Measurements from ENCODE around the gene AGBL4.

- TF ChIP-seq TCF4 (CRISPR knock-in tag; IDR thresholded peaks at IDR 0.05; ENCODE audit: borderline replicate concordance) (no peak), ZNF565 (CRISPR knock-in tag; conservative IDR thresholded peaks at IDR 0.05; ENCODE audit: low read depth) (no peak), TOX (CRISPR knock-in tag; IDR thresholded peaks at IDR 0.05; ENCODE audit: borderline replicate concordance) (no peak), TSHZ2 (CRISPR knock-in tag; IDR thresholded peaks at IDR 0.05) (no peak), PATZ1 (CRISPR knock-in tag; IDR thresholded peaks at IDR 0.05; ENCODE audit: borderline replicate concordance) (no peak), RARB (CRISPR knock-in tag; IDR thresholded peaks at IDR 0.05) (no peak), ZFP30 (CRISPR knock-in tag; IDR thresholded peaks at IDR 0.05) (no peak), ESRRG (CRISPR knock-in tag; IDR thresholded peaks at IDR 0.05) (no peak), ZNF70 (CRISPR knock-in tag; IDR thresholded peaks at IDR 0.05) (no peak), POU6F1 (CRISPR knock-in tag; IDR thresholded peaks at IDR 0.05; ENCODE audit: borderline replicate concordance, low read depth) (no peak)
Observed at GRCh38 chr1:49541096-49541752, 482.5 kb downstream of the AGBL4 start.
